Fibroblast of lung (primary cell): ENCODE data around the gene GMPR. TPM values are rescaled to one million over a fixed set of nuclear protein-coding genes. Genes with fewer than 3 reads are reported as not detected.

ENCODE experiments used
- DNase-seq, 2 donors: peaks; one replicate each; pipeline versions ENCODE4 v3.0.0 to v3.0.0-alpha.2; 2010; ENCODE audit warnings: low read depth in 2 of 2
- H2AFZ ChIP-seq: 2 replicates; pipeline ENCODE4 v1.5.1; 2012; ENCODE audit warnings: low read length, control low read depth, inconsistent platforms
- H3K27ac ChIP-seq: 2 replicates; pipeline ENCODE4 v1.5.1; 2011; ENCODE audit warnings: low read length, control low read depth; ENCODE audit not compliant: insufficient read depth
- H3K27me3 ChIP-seq: 2 replicates; pipeline ENCODE4 v1.5.1; 2011; ENCODE audit warnings: mild to moderate bottlenecking, low read length; ENCODE audit not compliant: control insufficient read depth, insufficient read depth
- H3K36me3 ChIP-seq: 2 replicates; pipeline ENCODE4 v1.5.1; 2011; ENCODE audit warnings: low read length; ENCODE audit not compliant: control insufficient read depth, insufficient read depth
- H3K4me1 ChIP-seq: 2 replicates; pipeline ENCODE4 v1.5.1; 2011; ENCODE audit warnings: low read length; ENCODE audit not compliant: control insufficient read depth, insufficient read depth; ENCODE audit errors: extremely low read depth
- H3K4me2 ChIP-seq: 2 replicates; pipeline ENCODE4 v1.5.1; 2011; ENCODE audit warnings: low read length, control low read depth; ENCODE audit not compliant: insufficient read depth; ENCODE audit errors: extremely low read depth
- H3K4me3 ChIP-seq, 4 experiments: fragments of 200-600 bp in 1 of 4; sonication (generic) in 1 of 4; replicated peaks in 1 of 4; 2 replicates each; pipeline ENCODE4 v1.5.1; 2011 to 2016; ENCODE audit warnings: low read length in 4 of 4, low read depth in 3 of 4, mild to moderate bottlenecking in 3 of 4, control low read depth in 2 of 4, inconsistent platforms in 1 of 4, mixed read lengths in 1 of 4; ENCODE audit not compliant: insufficient read depth in 1 of 4; ENCODE audit errors: control extremely low read depth in 1 of 4
- H3K79me2 ChIP-seq: 2 replicates; pipeline ENCODE4 v1.5.1; 2012; ENCODE audit warnings: mild to moderate bottlenecking, low read length, inconsistent platforms; ENCODE audit not compliant: control insufficient read depth, insufficient read depth
- H3K9ac ChIP-seq: 2 replicates; pipeline ENCODE4 v1.5.1; 2011; ENCODE audit warnings: mild to moderate bottlenecking, low read length, control low read depth; ENCODE audit not compliant: insufficient read depth
- H3K9me3 ChIP-seq: 2 replicates; pipeline ENCODE4 v1.5.1; 2012; ENCODE audit warnings: low read depth, low read length; ENCODE audit not compliant: control insufficient read depth, insufficient read depth
- H4K20me1 ChIP-seq: 2 replicates; pipeline ENCODE4 v1.5.1; 2011; ENCODE audit warnings: low read length; ENCODE audit not compliant: control insufficient read depth, insufficient read depth; ENCODE audit errors: extremely low read depth
- CTCF ChIP-seq, 2 donors: IDR thresholded peaks in 1 of 2; conservative IDR thresholded peaks in 1 of 2; 1 replicate in 1 of 2; 2 replicates in 1 of 2; pipeline ENCODE4 v1.5.1; 2011 to 2012; ENCODE audit warnings: low read length in 2 of 2, control low read depth in 1 of 2, inconsistent platforms in 1 of 2, low read depth in 1 of 2, mild to moderate bottlenecking in 1 of 2
- EZH2 ChIP-seq: IDR thresholded peaks from 2 replicates; pipeline ENCODE4 v1.5.1; 2012; ENCODE audit warnings: low read length, control low read depth, mild to moderate bottlenecking; ENCODE audit errors: missing control alignments
- polyA plus RNA-seq, 2 donors: library from polyadenylated mRNA; depleted of rRNA in 1 of 2; stranded (reverse) in 1 of 2; unstranded in 1 of 2; fragments of >200 nt; gene quantifications; 2 replicates each; pipeline ENCODE4 v1.2.1, GENCODE V29; 2011 to 2012; ENCODE audit warnings: missing spikeins in 1 of 2
- total RNA-seq: library from RNA; depleted of rRNA; stranded (reverse); fragments of >200 nt; gene quantifications from 2 replicates; pipeline ENCODE4 v1.2.1, GENCODE V29; 2014

The GMPR gene
- total and polyA plus RNA-seq, 2 donors (not counting 1 experiment from before 2014, with no cell fraction given): 13.2 to 16.4 TPM

GRCh38 chr6:16237242-16237641 lies 1.1 kb upstream of the GMPR start:
- Histone ChIP-seq H3K79me2 (no peaks in the 10 kb centered on the region), H3K4me1 (peaks cover 2% of the 10 kb centered on the region), H3K4me3 (peak overlapping the region in 1 of 4 experiments; percentile 34), H3K4me2 (peak overlapping the region; percentile 99), H3K36me3 (no peaks in the 10 kb centered on the region), H4K20me1 (no peaks in the 10 kb centered on the region), H3K27me3 (no peaks in the 10 kb centered on the region), H3K9me3 (no peaks in the 10 kb centered on the region), H3K27ac (no peak overlapping the region), H3K9ac (no peak overlapping the region), H2AFZ (no peak overlapping the region)
- no peak for DNase-seq
- TF ChIP-seq EZH2 (no peak), CTCF (conservative IDR thresholded peaks at IDR 0.05 in 1 of 2, IDR thresholded peaks at IDR 0.05 in 1 of 2; ENCODE audit: low read depth in 1 of 2, low read length in 2 of 2) (no peak)

GRCh38 chr6:16238963-16239797 lies 793 bp downstream of the GMPR start:
- Histone ChIP-seq H3K4me2 (peak overlapping the region; percentile 98), H2AFZ (peak overlapping the region; percentile 90), H3K4me1 (peaks cover 5% of the 10 kb centered on the region), H3K27me3 (no peaks in the 10 kb centered on the region), H3K27ac (peak overlapping the region; percentile 44), H3K36me3 (no peaks in the 10 kb centered on the region), H4K20me1 (no peaks in the 10 kb centered on the region), H3K9me3 (no peaks in the 10 kb centered on the region), H3K79me2 (no peaks in the 10 kb centered on the region), H3K9ac (peak overlapping the region; percentile 62), H3K4me3 (peak overlapping the region; percentile 64 to 89 (median 80))
- TF ChIP-seq CTCF (conservative IDR thresholded peaks at IDR 0.05 in 1 of 2, IDR thresholded peaks at IDR 0.05 in 1 of 2; ENCODE audit: low read depth in 1 of 2, low read length in 2 of 2) (peak; percentile 13 to 42), EZH2 (no peak)
- peak; percentile 30 to 41 for DNase-seq

- Histone ChIP-seq H3K36me3 (no peaks in the 10 kb centered on the region), H3K4me1 (peaks cover 5% of the 10 kb centered on the region), H3K9ac (no peak overlapping the region), H3K27me3 (no peaks in the 10 kb centered on the region), H2AFZ (no peak overlapping the region), H4K20me1 (no peaks in the 10 kb centered on the region), H3K27ac (no peak overlapping the region), H3K9me3 (no peaks in the 10 kb centered on the region), H3K4me3 (peak overlapping the region in 3 of 4 experiments; percentile 64 to 89 (median 76)), H3K79me2 (no peaks in the 10 kb centered on the region), H3K4me2 (peak overlapping the region; percentile 98)
- DNase-seq: peak; percentile 48 to 70
- TF ChIP-seq CTCF (conservative IDR thresholded peaks at IDR 0.05 in 1 of 2, IDR thresholded peaks at IDR 0.05 in 1 of 2; ENCODE audit: low read depth in 1 of 2, low read length in 2 of 2): peak in 1 of 2 donors; percentile 1
- TF ChIP-seq EZH2: no peak
Measured at GRCh38 chr6:16239798-16240123, 1.4 kb downstream of the GMPR start.
